GM12865 (cell line): ENCODE data around the gene PSMD11.

Source experiments
- DNase-seq: peaks from one replicate; pipeline ENCODE4 v3.0.0; 2010; ENCODE audit warnings: low read depth
- H3K4me3 ChIP-seq: 2 replicates; pipeline ENCODE4 v1.5.1; 2011; ENCODE audit warnings: mild to moderate bottlenecking, low read depth, low read length, control low read depth
- TF ChIP-seq, protein P1 (sequence below): IDR thresholded peaks from 2 replicates; pipeline ENCODE4 v1.5.1; 2011; ENCODE audit warnings: low read length, control low read depth, low read depth, inconsistent platforms; ENCODE audit not compliant: insufficient read depth; ENCODE audit errors: missing control alignments

PSMD11 gene

DNA sequence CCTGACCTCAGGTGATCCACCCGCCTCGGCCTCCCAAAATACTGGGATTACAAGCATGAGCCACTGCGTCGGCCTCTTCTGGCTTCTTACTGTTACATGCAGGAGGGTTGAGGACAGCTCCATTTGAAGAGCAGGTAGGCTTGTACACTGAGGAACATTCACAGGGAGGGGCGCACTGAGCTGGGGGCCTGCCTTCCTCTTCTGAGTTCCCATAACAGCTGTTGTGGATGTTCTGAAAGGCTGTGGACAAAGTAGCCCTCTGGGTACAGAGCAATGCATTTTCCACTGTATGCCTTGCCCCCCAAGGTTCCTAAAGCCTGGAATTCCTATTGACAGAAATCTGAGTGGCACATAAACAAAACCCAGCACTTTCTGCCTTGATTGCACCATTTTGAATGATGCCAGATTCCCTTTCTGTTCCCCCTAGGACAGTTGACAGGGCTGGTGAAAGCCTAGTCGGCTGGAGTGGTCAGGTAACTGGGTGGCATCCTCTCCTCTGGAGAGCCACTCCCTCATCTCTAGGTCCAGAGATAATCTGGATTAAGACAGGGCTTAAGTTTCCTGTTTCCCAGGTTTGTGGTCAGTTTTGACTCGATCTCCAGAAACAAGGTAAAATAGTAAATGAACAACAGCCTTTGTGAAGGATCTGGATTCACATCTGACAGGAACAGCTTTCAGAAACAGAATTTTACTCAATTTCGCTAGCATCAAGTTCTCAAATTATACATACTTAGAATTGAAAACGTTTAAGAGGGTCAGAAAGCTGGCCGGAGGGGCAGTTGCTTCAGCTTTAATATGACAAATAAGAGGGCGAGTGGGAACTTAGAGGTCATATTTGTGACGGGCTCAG lies 41.2 kb downstream of the PSMD11 start:
- TF ChIP-seq, protein P1, sequence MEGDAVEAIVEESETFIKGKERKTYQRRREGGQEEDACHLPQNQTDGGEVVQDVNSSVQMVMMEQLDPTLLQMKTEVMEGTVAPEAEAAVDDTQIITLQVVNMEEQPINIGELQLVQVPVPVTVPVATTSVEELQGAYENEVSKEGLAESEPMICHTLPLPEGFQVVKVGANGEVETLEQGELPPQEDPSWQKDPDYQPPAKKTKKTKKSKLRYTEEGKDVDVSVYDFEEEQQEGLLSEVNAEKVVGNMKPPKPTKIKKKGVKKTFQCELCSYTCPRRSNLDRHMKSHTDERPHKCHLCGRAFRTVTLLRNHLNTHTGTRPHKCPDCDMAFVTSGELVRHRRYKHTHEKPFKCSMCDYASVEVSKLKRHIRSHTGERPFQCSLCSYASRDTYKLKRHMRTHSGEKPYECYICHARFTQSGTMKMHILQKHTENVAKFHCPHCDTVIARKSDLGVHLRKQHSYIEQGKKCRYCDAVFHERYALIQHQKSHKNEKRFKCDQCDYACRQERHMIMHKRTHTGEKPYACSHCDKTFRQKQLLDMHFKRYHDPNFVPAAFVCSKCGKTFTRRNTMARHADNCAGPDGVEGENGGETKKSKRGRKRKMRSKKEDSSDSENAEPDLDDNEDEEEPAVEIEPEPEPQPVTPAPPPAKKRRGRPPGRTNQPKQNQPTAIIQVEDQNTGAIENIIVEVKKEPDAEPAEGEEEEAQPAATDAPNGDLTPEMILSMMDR = no peak
- no peak for DNase-seq
- no peak overlapping the region for H3K4me3 ChIP-seq

DNA sequence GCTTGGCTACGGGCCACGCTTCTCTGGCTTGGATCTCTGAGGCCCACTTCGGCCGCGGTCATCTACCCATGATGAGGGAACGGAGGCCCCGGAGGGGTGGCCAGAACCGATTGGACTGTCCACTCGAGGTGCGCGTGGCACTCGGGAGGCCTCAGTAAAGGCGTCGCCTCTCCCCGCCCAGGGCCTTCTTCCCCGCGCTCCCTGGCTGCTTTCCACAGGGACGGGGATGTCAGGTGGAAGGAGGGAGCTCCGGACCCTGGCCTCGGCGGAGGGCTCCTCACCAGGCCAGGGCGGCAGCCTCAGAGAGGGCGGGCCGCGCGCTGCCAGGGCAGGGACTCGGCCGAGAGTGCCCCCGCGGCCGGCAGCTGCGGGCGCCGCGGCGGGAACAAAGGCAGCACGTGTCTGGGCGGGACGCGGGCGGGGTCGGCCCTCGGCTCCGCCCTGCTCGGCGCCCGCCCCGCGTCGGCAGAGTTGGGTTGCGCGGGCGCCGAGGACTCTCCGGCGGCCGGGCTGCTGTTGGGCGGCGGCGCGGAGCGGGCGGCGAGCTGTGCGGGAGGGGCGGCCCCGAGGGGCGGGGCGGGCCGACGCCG lies 41.9 kb downstream of the PSMD11 start:
- TF ChIP-seq, protein P1 = no peak
- DNase-seq = peak; percentile 81
- H3K4me3 ChIP-seq = peak overlapping the region; percentile 34

DNA sequence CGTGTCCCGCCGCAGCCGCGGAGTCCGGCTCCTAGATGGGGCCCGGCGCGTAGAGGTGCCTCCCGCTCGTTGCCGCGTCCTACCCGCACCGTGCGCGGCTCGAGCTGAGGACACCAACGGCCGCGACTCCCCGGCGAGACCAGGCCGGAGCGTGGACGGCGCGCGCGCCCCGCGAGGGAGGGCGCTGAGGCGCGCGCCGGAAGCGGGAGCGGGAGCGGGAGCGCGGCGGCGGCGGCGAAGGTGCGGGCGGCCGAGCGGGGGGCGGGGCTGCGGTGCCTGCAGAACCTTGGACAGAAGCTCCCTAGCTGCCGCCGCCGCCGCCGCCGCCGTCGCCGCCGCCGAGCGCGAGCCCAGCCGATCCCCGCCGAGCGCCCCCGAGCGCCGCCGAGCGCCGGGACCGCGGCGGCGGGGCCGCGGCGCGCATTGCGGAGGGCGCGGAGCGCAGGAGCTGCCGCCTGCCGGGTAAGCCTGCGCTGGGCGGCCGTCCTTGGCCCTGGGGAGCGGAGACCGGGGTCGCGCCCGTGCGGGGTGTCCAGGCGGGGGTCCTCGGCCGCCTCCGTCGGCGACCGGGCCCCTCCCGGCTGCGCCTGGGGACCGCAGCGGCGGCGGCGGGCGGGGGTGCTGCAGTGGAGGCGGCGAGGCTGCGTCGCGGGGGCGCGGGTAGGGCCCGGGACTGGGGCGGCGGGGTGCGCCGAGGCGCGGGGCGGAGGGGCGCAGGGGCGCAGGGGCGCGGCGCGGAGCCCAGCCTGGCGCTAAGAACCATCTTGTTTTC lies 42.6 kb downstream of the PSMD11 start, which contains the start of gene CDK5R1:
Gene CDK5R1, plus strand, starts transcription at position 293 of the 772 bp plus-strand sequence. CDS start 628 bp downstream, outside the sequence.
- H3K4me3 ChIP-seq = peak within 1 kb of the TSS; percentile 47
- peak; percentile 83 for DNase-seq
- TF ChIP-seq, protein P1 = no peak

DNA sequence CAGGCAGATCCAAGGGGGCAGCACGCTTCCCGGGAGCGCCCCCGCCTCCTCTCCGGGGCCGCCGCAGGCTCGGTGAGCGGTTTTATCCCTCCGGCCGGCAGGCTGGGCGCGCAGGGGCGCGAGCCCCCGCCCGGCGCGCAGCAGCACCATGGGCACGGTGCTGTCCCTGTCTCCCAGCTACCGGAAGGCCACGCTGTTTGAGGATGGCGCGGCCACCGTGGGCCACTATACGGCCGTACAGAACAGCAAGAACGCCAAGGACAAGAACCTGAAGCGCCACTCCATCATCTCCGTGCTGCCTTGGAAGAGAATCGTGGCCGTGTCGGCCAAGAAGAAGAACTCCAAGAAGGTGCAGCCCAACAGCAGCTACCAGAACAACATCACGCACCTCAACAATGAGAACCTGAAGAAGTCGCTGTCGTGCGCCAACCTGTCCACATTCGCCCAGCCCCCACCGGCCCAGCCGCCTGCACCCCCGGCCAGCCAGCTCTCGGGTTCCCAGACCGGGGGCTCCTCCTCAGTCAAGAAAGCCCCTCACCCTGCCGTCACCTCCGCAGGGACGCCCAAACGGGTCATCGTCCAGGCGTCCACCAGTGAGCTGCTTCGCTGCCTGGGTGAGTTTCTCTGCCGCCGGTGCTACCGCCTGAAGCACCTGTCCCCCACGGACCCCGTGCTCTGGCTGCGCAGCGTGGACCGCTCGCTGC lies 43.3 kb downstream of the PSMD11 start:
- peak; percentile 54 for DNase-seq
- TF ChIP-seq, protein P1 = no peak
- H3K4me3 ChIP-seq = peak overlapping the region; percentile 47

DNA sequence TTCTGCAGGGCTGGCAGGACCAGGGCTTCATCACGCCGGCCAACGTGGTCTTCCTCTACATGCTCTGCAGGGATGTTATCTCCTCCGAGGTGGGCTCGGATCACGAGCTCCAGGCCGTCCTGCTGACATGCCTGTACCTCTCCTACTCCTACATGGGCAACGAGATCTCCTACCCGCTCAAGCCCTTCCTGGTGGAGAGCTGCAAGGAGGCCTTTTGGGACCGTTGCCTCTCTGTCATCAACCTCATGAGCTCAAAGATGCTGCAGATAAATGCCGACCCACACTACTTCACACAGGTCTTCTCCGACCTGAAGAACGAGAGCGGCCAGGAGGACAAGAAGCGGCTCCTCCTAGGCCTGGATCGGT lies 43.9 kb downstream of the PSMD11 start:
- H3K4me3 ChIP-seq = peak overlapping the region; percentile 47
- TF ChIP-seq, protein P1 = no peak
- DNase-seq = no peak

DNA sequence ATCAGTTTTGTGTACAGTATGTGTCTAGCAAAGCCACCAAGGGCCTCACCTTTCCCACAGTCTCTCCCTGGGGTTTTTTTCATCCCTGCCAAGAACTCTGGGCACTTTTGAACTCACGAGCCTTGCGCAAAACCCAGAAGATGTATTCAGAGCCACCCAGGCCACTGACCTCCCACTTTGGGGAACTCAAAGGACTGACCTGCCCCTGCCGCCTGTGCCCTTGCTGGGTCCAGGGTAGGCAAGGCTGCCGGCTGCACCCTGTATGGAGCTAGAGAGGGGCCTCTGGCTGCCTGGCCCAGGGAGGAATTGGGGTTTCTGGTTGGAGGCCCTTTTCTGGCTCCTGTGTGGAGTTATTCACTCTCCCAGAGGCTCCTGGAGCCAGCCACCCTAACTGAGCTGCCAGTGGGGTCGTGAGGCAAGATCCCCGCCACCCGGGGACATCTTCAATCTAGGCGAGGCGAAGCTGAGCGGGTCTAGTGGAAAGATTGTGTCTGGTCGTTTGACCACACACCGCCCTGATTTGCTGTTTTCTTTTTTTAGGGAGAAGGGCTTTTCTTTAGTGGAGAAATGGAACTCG lies 44.4 kb downstream of the PSMD11 start:
- TF ChIP-seq, protein P1 = no peak
- DNase-seq = no peak
- peak overlapping the region; percentile 47 for H3K4me3 ChIP-seq
